ENCODE data around the gene ZNF511.

The ZNF511 gene

DNA sequence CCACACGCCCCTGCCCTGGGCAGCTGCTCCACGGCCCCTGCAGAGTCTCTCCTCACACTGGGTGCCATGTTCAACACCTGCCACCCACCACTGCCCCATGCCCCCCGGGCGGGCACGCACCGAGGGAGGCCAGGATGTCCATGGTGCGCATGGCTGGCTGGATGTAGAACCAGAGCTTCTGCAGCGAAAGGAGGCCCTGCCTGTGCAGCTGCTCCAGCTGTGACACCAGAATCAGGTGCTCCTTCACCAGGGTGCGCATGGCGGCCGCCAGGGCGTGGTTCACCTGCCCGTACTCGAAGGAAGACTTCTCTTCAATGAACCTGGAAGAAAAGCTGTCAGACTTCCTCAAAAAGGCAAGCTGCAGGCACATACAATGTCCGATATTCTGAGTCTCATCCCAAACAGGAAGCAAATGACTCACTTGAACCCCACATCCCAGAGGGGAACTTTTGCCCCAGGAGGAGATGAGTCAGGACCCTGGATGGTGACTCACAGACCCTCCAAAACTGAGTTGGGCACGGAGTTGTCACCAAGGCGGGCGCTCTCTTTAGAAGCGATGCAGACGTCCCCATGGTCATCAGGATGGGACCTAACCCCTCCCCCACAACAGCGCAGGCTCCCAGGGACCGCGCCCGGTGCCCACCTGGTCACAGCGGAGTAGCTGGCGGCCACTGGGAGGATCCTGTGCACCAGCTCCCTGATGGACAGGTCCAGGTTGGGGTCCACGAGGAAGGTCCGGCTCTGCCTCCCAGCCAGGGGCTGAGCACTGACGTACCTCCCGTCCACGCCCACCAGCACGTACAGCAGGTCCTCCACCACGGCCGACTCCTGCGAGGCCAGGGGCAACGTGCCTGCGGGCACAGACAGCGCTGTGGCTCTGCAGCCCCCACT is 15.6 kb upstream of the ZNF511 start:
- no peak for DNase-seq (ENCODE audit: low read depth)

DNA sequence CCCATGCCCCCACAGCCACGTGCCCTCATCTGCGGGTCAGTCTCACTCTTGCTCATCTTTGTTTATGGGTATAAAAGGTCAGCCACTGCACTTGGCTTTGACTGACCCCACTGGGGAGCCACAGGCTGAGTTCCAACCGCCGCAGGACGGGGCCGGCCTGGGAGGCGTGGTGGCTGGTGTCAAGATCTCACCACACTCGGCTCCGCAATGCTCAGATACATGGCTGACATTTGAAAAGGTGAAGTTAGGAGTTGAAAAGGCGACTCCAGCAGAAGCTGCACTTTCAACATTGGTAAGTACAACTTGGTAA is 14.9 kb upstream of the ZNF511 start:
- no peak for DNase-seq (ENCODE audit: low read depth)

DNA sequence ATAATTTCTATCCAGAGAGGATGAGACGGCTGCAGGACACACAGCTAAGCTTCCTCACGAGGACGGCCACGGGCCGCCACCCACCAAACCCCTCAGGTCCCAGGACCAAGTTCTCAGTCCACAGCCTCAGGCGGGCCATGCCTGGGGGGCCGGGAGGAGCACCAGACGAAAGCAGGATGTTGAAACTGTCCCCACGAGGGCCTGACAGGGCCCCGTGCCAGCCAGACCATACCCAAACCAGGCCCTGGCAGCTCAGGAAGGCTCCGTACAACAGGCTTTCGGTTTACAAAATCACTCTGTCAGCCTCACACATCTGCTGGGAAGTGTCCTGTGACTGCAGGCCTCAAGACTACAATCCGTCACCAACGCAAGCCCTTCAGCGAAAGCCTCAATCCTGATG is 14.5 kb upstream of the ZNF511 start:
- no peak for DNase-seq (ENCODE audit: low read depth)

DNA sequence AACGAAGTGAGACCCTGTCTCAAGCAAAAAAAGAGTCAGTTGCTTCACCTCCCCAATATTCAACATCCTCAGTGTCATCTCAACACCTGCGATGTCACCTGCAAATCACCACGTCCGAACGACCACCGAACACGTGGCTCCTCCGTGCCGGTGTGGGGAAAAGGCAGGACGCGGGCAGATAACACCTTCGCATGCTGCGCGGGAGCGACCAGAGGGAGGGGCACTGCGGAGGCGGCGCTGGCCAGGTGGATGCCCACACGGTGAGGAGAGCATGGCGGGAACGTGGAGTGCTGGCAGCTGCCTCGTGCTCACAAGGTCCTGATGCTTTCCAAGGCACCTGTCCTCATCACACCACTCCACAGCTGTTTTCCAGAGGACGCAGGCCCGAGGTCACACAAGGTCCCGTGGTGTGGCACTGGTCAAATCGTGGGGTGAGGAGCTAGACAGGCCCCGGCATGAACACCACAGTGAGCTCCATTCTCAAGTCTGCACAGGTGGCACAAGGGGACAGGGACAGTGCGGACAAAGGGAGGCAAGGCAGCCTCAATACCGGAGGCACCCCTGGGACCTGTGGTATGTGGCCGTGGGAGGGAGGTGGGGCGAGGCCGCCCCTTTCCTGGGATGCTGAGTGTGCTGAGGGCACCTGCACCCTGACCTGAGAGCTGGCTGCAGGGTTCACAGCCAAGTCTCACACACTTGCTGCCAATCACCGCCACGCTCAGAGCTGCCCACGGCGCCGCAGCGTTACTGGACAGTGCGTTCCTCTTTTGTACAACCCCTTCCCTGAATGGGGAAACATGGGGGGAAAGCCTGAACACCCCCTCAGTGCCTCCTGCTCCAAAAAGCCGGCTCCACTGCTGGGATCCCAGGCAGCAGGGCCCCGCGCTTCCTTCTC is 13.0 kb upstream of the ZNF511 start:
- no peak for DNase-seq (ENCODE audit: low read depth)

DNA sequence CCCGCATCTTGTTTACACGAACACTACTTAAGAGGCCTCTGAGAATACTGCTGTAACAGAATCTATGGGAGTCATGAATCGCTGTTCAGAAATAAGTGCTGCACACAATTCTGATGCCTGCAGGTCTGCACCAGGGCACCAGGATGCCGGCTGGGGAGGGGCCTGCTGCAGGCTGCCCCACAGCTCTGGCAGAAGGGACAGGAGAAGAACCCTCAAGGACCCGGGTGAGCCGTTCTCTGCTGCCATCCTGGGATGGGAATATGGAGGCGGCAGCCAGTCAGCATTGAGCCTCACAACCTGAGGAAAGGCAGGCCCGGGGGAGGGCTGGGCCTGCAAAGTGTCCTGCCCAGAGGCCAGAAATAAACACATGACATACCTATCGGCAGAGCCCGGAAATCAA is 11.2 kb upstream of the ZNF511 start:
- no peak for DNase-seq (ENCODE audit: low read depth)

DNA sequence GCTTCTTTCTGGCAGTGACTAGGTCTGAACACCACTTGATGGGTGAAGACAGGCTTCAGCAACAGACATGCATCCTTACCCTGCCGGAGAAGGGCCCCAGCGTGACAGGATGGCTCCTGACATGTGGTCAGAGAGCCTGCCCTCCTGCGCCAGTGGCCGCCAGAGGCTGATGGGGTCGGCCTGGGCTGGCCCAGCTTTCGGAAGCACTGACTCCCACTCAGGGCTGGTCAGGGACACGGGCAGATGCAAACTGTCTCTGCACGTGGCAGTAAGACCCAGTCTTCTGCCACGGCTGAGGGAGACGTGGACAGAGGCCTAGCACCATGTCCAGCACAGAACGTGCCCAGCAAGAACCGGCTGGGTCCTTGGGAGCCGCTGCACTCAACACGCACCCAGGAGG is 10.2 kb upstream of the ZNF511 start:
- no peak for DNase-seq (ENCODE audit: low read depth)

DNA sequence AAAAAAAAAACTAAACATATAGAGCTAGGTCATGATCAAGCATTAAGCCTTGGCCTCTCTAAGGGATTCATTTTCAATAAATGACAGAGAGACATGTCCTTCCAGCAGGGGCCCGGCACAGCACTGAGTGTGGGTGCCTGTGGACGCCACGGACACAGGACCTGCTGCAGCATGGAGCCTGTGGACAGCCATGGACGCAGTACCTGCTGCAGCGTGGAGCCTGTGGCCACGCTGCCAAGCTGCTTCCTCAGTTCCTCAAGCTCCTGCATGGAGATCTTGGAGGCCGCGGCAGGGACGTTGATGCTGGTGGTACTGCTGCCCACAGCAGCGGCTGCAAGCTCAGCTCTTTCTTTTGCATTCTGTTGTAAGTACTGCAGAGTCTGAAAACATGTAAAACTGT is 9.5 kb upstream of the ZNF511 start:
- no peak for DNase-seq (ENCODE audit: low read depth)

DNA sequence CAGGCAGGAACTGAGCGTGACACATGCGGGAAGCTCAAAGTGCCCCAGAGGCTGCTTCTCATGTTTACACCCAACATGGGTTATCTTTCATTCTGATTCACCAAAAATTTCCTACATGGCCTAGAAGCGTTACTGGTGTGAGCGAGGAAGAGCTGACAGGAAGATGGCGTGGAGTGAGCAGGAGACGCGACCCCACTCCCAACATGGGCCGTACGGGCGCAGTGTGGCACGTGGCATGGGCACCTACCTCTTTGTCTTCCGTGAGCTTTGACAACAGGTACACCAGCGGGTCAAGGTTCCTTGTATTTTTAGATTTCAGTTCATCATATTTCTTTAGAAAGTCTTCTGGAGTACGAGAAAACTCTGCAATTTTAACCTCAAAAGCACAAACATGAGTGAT is 9.0 kb upstream of the ZNF511 start:
- no peak for DNase-seq (ENCODE audit: low read depth)

DNA sequence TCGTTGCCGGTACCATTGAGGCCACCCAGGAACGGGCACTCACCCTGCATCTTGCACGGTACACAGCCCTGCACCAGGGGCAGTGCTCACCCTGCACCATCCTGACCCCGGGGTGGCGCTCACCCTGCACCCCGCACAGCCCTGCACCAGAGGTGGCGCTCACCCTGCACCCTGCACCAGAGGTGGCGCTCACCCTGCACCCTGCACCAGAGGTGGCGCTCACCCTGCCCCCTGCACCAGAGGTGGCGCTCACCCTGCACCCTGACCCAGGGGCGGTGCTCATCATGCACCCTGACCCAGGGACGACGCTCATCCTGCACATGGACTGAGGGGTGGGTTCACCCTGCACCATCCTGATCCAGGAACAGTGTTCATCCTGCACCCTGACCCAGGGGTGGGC is 6.5 kb upstream of the ZNF511 start:
- DNase-seq (ENCODE audit: low read depth) = no peak

DNA sequence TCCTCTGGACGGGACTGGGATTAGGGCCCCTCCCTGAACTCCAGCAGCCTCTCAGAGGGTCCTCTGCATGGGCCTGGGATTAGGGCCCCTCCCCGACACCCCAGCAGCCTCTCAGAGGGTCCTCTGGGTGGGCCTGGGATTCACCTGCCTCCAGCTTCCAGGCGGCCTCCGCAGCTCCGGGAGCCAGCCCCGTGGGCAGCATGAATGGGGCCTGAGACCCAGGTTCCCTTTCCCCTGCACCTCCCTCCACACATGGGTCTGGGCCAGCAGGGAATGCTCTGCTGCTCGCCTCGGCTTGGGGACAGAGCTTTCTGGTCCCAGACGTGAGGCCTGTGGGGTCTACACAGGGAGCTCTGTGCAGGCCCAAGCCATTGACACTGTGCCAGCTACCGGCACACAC is 5.5 kb upstream of the ZNF511 start:
- no peak for DNase-seq (ENCODE audit: low read depth)

DNA sequence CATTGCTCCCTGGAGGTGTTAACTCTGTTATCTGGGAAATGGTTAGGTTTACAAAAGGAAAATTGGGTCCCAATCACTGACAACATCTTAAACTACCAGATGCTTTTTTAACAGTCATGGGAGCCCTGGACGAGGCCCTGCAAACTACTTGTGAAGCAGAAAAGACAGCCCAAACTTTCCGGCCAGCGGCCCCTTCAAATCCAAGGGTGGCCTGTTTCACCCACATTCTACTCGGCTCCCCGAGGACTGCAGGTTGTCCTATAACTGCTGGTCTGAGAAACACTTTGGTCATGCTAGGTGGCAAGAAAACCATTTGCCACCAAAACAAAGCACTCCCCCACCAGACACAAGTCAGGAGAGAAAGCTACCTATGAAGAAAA is 2.6 kb upstream of the ZNF511 start:
- no peak for DNase-seq (ENCODE audit: low read depth)

DNA sequence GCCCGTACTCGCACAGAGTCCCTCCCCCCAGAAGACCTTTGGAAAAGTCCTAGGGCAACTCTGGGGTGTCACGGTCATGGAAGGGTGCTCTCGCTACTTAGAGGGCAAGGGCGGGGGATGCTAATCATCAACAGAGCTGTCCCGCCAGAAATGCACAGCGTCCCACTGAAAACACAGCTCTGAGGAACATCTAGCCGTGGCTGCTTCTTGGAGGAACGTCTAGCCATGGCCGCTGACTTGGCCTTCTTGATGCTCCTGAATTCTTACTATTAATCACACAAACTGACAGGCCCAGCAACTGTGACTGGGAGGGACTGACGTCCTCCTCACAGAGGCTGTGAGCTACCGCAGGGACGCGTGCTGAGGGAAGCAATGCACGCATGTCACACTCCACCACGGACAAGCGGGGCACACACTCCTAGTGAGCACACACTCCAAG is 1.8 kb upstream of the ZNF511 start:
- no peak for DNase-seq (ENCODE audit: low read depth)

DNA sequence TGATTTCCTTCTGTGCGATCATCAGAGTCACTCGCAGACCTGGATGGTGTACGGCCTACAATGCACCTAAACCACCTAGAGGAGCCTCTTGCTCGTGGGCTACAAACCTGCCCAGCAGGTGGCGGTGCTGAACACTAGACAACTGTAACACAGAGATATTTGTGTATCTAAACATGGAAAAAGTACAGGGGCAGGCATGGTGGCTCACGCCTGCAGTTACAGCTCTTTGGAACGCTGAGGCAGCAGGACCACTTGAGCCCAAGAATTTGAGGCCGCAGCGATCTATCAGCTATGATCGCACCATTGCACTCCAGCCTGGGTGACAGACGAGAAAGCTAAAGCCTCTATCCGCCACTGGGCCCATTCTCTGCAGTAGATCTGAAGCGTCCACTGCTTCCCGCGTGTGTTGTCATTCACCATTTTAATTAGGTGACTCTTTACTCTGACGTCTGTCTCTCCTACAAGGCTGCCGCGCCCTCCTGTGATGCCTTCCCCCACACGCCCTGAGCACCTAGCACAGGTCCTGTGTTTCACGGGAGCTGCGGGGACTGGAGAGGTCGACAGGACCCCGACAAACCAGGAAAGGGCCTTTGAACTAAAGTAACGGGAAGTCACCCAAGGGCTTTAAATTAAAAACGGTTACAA is 816 bp upstream of the ZNF511 start:
- DNase-seq (ENCODE audit: low read depth) = peak; percentile 45

DNA sequence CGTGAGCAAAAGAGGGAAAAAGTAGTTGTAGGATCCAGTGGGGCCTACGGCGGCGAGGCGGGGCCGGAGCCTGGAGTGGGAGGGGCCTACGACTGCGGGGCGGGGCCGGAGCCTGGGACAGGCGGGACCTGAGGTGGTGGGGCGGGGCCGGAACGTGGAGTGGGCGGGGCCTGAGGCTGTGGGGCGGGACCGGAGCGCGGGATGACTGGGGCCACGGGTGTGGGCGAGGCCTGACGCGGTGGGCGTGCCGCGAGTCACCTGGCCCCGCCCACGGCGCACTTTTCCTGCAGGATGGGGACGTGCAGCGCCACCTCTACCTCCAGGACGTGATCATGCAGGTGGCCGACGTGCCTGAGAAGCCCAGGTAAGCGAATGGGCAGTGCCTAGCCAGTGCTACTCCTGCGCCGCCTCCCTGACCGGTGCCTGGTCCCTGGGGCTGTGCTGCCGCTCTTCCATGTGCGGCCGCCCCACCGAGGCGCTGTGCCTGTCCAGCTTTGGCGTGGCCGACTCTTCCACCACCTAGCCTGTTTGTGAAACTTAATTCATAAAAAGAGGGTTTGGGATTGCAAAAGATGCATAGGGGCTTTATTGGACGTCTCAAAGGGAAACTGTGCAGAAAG is 496 bp downstream of the ZNF511 start:
- peak; percentile 77 for DNase-seq (ENCODE audit: low read depth)

DNA sequence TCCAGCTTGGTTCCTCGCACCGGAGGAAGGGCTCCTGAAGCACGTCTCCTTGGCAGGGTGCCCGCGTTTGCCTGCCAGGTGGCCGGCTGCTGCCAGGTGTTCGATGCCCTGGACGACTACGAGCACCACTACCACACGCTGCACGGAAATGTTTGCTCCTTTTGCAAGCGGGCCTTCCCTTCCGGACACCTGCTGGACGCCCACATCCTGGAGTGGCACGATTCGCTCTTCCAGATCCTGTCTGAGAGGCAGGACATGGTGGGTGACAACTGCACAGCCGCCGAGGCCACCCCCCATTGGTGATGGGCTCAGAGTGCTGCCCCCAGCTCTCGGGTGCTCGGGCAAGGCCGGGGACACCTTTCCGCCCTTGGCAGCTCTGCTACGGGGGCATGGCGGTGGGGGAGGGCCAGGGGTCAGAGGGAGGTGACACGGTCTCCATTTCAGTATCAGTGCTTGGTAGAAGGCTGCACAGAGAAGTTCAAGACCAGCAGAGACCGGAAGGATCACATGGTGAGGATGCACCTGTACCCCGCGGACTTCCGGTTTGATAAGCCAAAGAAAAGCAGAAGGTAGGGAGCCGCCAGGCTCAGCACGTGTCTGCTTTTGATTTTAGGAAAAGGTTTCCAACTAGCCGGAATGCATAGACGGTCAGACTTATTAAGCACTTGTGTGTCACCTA is 1.1 kb downstream of the ZNF511 start:
- DNase-seq (ENCODE audit: low read depth) = no peak

DNA sequence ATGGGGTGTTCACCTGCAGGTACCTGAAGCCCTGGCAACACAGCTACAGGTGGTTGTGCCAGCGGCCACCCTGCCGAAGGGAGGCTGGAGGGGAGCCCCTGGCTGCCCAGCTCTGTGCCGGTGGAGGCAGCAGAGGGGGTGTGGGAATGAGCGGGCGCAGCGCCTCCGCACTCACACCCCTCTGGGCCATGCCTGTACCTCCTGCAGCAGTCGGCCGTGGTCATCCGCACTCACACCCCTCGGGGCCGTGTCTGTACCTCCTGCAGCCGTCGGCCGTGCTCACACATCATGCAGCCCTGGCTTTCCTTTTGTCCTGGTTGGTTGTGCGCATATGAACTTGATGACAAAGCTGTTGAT is 1.7 kb downstream of the ZNF511 start:
- DNase-seq (ENCODE audit: low read depth) = no peak

DNA sequence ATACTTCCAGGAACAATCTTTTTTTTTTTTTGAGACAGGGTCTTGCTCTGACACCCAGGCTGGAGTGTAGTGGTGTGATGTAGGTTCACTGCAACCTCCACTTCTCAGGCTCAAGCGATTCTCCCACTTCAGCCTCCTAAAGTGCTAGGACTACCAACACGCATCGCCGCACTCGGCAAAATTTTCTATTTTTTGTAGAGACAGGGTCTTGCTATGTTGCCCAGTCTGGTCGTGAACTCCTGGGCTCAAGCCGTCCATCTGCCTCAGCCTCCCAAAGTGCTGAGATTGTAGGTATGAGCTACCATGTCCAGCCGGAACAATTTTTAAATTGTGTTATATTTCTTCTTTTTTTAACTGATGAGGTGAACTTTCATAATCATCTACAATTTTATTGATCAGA is 2.1 kb downstream of the ZNF511 start:
- DNase-seq (ENCODE audit: low read depth) = no peak

DNA sequence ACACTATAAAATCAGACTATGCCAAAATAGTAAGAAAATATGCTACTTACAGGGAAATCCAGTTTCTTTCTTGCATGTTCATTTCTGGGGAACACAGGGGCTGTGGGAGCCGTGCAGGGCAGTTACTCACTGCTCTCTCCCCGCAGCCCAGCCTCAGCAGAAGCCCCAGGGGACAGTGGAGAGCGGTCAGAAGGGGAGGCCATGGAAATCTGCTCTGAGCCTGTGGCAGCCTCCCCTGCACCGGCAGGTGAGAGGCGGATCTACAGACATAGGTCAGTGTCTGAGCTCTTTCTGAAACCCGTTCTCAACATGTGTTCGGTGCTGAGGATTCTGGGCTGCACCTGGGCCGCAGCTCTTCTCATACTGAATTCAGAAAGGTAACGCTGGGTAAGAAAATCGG is 2.9 kb downstream of the ZNF511 start:
- no peak for DNase-seq (ENCODE audit: low read depth)

DNA sequence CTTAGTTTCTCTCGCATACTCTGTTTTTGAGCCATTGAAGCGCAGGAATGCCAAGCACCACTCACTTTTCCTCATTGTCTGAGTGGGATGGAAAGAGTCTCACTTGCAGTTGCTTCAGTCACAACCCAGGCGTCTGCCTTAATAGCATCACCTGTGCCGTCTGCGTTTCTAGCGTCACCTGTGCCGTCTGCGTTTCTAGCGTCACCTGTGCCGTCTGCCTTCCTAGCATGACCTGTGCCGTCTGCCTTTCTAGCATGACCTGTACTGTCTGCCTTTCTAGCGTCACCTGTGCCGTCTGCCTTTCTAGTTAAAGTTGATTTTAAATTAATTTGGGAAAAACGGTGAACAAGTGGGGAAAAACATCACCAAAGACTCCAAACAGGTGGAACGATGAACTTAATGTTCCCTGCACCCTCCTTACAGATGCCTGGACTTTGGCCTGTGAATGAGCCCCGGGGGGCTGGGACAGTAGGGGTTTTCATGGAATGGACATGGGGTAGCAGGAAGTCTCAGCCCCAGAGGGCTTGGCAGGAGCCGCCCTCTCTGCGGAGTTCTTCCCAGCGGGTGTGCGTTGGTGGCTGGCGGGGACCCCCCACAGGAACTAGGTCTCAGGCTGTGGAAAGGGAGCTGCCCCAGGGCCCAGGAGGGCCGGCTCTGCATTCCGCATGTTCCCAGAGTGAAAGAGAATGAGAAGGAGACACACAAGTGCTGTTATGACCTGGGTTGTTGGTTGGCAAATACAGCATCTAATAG is 3.5 kb downstream of the ZNF511 start:
- DNase-seq (ENCODE audit: low read depth) = no peak

DNA sequence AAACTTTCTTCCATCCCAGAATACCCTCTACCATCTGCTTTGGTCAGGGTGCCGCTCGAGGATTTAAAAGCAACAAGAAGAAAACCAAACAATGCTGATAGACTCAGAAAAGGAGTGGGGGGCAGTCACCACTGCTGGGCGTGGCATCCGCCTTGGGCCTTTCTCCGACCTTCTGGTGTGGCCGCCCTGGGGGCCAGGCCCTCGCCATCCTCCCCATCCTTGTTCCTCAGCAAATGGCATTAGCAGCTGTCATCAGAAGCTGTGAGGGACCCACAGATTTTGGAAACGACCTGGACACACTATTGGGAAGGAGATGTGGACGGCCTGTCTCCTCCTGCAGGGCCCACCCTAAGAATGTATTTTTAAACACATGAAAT is 4.0 kb downstream of the ZNF511 start:
- DNase-seq (ENCODE audit: low read depth) = no peak

DNA sequence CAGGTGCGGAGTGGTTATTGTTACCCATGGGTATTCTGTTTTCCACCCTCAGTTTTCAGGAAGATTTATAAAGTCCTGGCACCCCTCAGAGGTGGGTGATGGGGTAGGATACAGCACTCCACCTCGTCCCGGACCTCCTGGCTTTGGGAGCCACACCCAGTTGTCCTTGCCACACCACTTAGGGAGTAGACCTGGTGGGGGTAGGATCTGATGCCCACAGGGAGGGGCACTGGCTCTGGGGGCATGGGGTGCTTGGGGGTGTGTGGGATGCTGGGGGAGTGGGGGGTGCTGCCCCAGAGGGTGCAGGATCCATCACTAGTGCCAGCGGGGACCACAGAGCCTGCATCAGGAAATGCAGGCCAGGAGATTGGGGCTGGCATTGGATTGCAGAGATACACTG is 4.5 kb downstream of the ZNF511 start:
- no peak for DNase-seq (ENCODE audit: low read depth)

All from CMK (cell line).